GM12875 (cell line): ENCODE results near the gene VEGFD.

Experiments used
- H3K4me3 ChIP-seq: one replicate; pipeline ENCODE4 v1.5.1; 2011; ENCODE audit warnings: low read depth, low read length, control low read depth
- TF ChIP-seq, protein P1 (sequence below): IDR thresholded peaks from 2 replicates; pipeline ENCODE4 v1.5.1; 2011; ENCODE audit warnings: low read depth, mild to moderate bottlenecking, control low read depth, inconsistent platforms, low read length, moderate library complexity, borderline replicate concordance; ENCODE audit not compliant: insufficient read depth

The VEGFD gene

GRCh38 chrX:15328821-15329220 lies 55.4 kb downstream of the VEGFD start:
- H3K4me3 ChIP-seq, result no peak overlapping the region
- TF ChIP-seq, protein P1, sequence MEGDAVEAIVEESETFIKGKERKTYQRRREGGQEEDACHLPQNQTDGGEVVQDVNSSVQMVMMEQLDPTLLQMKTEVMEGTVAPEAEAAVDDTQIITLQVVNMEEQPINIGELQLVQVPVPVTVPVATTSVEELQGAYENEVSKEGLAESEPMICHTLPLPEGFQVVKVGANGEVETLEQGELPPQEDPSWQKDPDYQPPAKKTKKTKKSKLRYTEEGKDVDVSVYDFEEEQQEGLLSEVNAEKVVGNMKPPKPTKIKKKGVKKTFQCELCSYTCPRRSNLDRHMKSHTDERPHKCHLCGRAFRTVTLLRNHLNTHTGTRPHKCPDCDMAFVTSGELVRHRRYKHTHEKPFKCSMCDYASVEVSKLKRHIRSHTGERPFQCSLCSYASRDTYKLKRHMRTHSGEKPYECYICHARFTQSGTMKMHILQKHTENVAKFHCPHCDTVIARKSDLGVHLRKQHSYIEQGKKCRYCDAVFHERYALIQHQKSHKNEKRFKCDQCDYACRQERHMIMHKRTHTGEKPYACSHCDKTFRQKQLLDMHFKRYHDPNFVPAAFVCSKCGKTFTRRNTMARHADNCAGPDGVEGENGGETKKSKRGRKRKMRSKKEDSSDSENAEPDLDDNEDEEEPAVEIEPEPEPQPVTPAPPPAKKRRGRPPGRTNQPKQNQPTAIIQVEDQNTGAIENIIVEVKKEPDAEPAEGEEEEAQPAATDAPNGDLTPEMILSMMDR, result no peak

- TF ChIP-seq, protein P1, result no peak
- no peak overlapping the region for H3K4me3 ChIP-seq
Observed at GRCh38 chrX:15328131-15328530, 56.1 kb downstream of the VEGFD start.

GRCh38 chrX:15322472-15322871 lies 61.7 kb downstream of the VEGFD start:
- TF ChIP-seq, protein P1, result no peak
- no peak overlapping the region for H3K4me3 ChIP-seq

GRCh38 chrX:15322072-15322471 lies 62.1 kb downstream of the VEGFD start:
- TF ChIP-seq, protein P1, result no peak
- H3K4me3 ChIP-seq, result no peak overlapping the region

DNA sequence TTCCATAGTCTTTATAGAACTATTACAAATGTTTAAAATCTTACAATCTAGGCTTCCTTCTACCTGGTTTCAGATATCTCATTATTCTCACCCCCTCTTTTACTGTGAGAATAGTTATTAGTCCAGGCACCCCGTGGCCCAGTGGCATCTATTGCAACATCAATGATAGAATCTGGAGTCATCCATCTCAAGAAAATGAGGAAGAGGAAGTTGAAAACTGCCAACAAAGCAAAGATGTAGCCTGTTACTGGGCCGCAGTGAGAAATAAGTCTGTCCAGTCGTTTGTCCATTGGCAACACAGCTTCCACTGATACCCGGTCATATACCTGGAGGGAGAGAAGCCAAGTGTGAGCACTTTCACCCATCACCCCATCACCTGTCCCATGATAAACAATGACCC lies 62.8 kb downstream of the VEGFD start:
- no peak overlapping the region for H3K4me3 ChIP-seq
- TF ChIP-seq, protein P1, result no peak

DNA sequence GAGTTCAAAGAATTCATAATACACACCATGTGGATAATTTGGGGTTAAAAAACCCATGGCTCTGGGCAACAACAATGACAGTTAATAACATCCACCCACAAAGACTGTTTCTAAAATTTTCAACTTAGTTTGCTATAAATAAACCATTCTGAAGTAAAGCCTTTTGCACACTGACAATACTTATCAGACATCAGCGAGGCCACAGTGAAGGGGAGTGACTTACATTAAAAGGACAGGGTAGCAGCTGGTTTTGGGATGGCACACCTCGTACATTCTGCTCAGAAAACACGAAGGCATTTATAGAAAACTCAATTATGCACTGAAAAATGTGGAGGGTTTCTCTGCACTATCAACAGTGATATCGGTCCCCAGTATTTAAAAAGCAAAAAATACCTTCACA lies 63.9 kb downstream of the VEGFD start:
- no peak overlapping the region for H3K4me3 ChIP-seq
- TF ChIP-seq, protein P1, result no peak

DNA sequence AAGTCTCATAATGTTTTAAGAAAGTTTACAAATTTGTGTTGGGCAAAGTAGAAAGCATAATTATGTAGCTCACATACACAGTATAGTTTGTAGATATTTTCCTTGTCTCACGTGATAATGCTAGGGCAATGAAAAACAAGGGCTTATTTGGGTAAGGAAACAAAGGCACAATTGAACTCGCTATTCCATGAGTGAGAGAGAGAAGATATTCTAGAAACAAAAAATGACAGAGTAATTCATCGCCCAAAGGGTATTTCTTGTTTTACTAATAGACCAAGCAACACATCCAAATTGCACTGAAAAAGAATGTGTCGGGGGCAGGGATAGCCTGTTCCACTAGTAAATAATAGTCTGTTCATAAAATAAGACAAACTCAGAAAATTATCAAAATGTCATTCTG lies 65.1 kb downstream of the VEGFD start:
- H3K4me3 ChIP-seq, result no peak overlapping the region
- TF ChIP-seq, protein P1, result no peak
